ENCODE measurements around the gene NFATC1.

Gene NFATC1

DNA sequence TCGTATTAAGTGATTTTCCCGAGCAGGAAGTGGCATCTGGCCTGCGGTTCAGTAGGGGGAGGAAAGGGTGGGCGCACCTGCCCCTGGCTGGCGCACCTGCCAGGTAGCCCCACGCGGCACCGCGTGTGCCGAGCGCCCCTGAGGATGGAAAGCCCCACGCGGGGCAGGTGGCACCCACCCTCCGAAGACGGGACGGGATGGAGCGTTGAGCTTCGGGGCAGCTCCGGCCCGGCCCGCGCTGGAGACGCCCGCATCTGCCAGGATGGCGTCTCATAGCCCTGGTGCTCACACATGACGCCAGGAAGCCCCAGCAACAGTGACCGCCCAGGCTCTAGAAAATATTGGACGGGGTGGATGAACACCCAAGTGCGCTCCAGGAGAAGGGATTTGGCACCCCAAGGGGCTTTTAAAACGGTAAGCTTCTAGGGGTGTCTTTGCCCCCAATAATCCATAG lies 2.5 kb upstream of the NFATC1 start:
- DNase-seq: no peak

DNA sequence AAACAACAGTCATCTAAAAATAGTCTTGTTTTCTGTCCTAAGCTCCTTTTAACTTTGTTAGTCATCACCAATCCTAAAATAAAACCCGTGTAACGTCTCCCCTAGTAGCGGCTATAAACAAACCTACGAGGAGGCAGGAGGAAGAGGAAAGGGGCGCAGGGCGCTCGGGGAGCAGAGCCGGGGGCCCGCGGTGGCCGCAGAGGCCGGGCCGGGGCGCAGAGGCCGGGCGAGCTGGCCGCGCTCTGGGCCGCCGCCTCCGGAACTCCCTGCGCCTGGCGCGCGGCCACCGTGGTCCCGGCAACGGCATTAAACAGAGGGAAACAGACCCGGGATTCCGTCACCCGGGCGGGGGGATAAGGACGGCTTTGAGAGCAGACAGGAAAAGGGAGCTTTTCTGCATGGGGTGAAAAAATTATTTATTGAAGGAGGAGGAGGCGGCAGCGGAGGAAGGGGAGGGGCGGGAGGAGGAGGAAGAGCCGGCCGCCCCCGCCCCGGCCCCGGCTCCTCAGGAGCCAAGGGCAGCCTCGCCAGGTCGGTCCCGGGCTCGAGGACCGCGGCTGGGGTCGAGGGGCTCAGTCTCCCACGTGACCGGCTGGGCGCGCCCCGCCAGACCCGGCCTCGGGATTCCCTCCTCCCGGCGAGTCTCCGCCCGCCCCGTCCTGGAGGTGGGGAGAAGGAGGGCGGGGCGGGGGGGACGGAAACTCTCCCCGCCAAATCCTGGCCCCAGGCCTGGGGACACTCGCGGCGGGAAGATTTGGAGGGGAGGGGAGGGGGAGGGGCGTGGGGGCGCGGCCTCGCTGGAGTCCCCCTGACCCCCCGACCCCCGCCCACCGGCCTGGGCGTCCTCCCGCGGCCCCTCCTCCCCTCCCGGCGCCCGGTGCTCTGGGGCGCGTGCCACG lies 1.8 kb upstream of the NFATC1 start:
- DNase-seq: peak; percentile 24

DNA sequence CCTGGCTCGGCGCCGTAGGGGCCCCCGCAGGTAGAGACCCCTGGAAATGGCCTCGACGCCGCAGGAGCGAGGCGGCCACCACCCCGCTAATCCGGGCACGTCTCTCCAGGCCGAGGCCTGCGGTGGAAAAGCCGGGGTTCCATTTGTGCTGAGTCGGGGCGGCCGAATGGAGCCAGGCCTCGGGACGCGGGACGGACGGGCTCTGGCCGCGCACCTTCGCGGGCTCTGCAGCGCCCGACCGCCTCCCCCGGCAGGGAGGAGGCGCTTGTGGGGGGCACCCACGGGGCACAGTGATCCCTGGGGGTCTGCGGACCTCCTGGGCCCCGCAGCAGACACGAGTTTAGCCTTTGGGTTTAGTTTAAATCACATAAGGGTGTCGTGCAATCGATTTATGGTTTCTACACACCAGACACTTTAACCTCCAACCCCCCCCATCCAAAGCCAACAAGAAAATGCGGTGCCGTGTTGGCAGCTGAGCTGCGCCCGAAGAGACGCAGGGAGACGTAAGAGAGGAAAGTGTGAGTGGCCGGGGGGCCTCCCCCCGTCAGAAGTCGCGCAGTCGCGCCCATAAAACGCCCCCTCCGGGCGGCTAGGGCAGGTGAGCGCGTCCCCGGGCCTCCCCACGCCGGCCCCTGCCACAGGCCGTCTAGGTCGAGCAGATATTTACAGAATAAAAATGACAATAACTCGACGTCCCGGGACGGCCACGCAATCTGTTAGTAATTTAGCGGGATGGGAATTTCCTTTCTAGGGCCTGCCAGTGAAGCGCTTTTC lies 1.0 kb upstream of the NFATC1 start:
- DNase-seq: peak; percentile 21

DNA sequence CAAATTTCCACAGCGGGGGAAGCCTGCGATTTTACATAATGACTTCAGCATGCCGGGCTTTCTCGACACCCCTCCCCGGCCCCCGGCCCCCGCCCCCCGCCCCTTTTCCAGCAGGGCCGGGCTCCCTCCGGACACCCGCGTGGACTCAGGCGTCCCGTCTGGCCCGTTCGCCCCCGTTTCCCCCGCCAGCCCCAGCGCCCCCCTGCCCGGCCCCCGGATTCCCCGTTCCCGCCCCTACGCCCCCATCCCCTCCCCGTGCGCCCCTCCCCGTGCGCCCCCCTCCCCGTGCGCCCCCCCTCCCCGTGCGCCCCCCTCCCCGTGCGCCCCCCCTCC lies 456 bp upstream of the NFATC1 start:
- DNase-seq: no peak

DNA sequence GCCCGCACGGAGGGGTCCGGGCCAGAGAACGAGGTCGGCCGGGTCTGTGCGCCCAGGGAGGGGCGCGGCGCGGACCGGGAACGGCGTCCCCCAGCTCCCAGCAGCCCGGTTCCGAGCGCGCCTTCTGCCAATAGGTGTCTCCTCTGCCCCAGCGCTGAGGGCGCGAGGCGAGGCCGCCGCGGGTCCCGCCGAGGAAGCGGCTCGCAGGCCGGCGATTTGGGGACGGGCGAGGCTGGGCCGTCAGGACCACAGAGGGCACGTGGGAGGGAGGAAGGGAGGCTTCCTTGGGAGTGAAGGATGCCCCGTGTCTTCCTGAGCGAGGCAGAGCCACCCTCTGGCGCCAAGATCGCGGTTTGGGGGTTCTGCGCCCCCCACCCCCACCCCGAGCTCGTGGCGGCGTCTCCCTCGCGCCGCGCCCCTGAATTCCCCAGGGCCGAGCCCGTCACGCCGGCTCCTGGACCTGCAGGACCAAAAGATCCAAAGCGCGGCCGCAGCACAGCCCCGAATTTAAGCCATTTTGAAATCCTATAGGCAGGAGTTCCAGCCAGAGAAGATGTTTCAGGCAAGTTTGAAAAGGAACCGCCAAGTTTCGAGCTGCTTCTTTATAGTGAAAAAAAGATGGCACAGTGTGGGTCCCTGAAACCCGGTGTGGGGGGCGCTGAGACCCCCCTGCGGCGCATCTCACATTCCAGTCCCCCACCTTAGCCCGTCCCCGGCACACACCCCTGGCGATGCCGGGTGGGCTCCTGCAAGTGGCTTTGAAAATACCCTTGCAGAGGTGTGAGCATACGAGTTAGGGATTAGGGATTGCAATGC lies 909 bp downstream of the NFATC1 start:
- no peak for DNase-seq

DNA sequence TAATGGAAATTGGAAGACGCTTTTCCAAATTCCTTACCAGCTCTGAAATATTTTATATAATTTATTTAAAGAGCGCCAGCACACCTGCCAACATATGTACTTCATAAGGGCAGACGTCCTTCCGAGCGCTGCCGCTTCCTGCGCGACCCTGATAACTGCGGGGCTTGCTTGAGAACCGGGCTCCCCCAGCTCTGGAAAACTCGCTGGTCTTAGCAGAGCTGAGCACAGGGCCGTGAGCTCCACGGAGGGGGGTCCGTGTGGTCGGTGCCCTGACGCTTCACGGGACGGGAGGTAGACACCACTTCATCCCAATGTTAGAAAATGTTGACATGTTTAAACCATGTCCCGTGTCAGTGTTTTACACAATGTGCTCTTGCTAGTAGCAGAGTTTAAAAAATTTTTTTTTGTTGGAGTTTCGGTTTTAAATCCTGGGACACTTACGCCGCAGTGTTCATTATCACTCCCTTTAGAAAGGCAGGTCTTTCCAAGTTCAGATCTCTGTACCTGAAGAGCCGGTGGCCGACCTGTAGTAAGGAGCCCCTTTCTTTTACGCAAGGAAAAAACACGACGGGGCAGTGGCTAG lies 1.6 kb downstream of the NFATC1 start:
- no peak for DNase-seq

DNA sequence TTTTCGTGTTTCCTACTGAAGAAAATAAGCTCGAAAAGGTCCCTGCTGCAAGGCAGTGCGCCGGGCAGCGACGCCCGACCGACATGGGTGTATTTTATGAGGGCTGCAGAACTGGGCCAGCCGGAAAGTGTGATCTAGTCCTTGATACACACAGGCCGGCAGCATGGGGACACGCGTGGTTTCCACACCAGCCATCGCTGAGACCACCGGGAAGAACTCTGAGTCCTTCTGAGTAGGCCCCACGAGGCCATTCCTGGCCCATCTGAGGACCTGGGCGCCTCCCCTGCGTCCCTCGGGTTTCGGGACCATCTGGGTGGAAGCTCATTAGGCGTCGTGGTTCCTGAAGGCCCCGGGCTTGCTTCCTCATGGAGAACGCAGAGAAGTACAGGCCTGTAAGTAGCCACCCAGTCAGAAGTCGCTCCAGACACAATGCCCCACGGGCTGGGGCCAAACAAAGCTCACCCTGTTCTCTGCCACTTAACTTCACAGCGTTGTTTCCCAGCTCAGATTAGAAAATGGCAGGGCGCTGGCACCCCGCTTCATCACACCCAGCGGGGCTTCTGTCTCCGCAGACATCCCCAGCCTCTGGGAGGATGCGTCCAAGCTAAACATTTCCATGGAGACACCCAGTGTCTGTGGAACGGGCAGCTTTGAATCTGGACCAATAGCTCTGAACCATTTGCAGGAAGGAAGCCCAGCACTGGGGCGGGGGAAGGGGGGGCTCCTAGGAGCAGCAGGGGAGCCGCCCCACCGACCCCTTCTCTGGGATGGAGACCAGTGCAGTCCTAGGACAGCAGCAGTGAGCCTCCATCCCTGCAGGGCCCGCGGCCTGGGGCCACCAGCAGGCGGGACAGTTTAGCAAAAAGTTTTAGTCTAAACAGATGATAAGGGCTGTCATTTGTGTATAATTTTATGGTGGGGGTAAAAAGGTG lies 2.4 kb downstream of the NFATC1 start:
- DNase-seq: no peak

DNA sequence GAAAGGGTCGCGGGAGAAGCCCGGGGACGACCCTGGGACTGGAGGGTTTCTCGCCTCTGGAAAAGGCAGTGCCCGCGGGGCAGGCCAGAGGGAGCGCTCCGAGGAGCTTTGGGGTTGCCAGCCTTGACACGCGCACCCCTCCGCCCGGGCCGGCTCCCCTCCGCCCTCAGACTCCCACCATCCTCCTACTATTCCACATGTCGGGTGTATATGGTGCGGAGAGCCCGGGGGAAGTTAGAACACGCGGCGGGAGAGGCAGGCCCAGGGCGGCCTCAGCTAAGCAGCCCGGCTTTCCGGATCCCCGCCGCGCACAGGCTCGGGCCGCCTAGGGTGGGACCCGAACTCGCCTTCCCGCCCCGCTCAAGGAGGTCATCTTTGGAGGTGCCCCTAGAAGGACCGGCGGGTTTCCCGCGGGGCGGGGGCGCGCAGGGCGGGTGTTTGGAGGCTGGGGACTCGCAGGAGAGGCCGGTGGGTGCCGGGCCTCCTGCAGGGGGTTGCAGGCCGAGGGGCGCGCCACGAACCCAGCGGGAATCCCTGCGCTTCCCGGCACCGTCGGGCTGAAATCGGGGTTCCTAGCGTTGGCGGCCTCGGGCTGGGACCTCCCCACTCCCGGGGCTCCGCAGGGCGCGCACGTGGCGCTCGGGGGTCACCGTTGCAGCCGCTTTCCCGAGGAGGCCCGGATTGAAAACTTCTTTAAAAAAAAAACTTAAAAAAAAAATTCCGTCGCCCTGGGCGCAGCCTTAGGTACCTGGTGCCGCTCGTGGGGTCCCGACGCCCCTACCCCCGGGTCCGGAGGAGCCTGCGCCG lies 3.7 kb downstream of the NFATC1 start:
- DNase-seq: no peak

DNA sequence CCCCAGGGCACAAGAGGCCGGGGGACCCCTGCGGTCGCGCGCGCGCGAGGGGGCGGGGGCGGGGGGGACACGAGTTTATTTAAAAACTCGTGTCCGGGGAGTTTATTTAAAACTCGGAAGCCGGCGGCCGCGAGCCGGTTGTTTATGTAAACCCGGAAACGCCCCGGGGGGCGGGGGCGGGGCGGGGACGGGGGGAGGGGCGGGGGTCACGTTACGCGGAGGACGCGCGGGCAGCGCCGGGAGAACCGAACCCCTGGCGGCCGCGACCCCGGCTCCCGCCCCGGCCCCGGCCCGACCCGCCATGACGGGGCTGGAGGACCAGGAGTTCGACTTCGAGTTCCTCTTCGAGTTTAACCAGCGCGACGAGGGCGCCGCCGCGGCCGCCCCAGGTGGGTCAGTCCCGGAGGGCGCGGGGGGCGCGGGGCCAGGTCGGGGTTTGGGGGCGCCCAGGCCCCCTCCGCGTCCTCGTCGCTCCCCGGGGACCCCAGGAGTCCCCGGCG lies 4.4 kb downstream of the NFATC1 start:
- peak; percentile 58 for DNase-seq

DNA sequence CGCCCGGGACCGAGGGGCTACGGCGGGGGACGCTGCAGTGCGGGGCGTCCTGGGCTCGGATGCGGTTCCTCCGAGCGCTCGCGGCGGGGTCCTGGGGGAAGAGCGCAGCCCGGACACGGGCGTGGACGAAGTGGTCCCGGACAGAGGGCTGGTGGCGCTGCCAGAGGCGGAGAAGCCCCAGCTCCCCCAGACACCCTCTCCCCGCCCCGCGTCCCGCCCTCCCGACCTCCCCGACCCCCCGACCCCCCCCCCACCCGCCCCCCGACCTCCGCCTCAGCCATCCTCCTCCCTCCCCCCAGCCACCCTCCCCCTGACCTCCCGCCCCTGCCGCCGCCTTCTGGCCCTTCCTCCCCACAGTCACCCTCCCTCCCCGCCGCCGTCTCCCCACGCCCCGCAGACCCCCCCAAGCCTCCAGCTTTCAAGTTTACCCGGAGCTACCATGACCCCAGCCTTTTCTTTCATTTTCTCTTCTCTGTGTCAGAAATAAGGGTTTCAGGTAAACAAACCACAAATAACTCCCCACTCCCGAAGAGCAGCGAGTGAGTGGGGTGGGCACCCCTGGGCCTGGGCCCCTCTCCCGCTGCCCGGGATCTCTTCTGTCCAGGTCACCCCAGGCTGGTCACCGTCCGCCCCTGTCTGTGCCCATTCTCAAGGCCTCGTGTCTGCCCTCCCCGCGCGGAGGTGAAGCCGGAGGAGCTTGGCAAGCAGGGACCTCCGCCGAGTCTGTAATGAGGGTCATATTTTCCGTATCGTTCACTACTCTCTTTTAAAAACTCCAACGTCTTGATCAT lies 5.1 kb downstream of the NFATC1 start:
- peak; percentile 38 for DNase-seq

DNA sequence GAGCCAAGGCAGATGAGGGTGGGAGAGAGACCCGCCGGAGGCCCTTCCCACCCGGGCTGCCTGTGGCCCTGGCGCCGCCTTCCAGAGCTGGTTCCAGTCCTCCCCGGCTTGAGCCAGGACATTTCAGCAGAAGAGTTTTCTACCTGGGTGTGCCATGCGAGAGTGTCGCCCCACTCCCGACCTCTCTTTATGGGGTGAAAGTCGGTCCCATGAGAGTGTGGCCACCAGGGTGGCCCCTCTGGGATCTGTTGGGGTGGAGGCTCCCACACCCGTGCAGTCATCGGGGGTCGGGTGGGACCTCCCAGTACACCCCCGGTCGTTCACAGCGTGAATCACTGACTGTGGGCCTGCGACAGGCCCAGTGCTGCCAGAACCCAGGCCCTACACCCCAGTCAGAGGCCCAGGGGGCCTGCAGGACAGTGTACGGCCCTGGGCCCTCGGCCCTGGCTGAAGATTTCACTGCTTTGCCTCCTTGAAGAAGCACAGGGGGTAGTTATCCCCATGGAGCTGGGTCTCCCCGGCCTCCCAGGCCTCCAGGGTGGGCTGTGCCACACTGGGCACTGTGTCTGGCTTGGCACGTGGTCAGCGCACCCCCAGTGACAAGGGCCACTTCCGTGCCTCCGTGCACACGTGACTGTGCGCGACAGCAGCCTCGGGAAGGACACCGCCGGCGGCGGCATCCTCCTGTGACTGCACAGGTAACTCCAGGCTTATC lies 5.9 kb downstream of the NFATC1 start:
- no peak for DNase-seq

DNA sequence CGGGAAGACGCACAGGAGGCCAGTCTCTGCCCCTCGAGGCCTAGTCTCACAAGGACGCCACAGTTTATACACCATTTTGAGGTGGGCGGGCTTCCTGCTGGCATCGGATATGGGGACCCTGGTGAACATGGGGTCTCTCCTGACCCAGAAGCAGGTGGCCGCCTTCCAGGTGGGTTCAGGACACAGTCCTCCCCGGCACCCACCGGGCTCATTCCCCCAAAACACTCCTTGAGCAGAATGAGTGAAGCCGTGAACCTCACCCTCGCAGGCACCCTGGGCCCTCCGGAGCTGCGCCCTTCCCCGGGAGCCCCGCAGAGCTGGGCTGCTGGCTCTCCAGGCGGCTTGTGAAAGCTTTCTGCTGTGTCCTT lies 6.5 kb downstream of the NFATC1 start:
- no peak for DNase-seq

DNA sequence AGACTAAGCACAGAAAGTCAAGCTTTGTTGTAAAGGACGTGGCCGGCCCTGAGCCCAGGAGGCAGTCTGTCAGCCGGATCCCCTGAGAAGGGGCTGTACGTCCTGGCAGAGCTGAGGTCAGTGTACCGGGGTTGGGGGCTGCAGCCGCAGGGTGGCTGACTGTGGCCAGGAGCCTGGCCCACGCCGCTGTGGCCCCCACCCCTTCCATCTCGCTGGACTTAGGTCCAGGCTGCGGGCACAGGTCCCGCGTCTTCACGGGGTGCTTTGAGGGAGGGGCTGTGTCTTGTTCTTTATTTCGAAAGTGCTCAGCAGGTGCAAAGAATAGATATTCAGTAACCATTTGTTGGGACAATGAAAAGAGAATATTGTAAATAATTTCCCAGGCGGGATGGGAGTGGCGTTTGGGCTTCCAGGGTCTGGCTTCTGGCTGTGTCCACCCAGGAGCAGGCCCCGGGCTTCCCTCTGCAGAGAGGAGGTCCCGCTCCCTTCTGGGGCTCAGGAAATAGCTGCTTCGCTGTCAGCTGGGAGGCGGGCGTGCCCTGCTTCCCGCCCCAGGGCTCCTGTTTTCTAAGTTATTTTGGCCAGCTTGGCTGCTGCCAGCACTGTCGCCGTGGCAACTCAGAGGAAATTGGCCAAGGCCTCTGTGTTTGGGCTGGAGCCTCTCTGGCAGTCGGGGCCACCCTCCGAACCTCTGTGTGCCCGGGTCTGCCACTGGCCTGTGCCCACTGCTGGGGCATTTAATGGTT lies 7.4 kb downstream of the NFATC1 start:
- no peak for DNase-seq

DNA sequence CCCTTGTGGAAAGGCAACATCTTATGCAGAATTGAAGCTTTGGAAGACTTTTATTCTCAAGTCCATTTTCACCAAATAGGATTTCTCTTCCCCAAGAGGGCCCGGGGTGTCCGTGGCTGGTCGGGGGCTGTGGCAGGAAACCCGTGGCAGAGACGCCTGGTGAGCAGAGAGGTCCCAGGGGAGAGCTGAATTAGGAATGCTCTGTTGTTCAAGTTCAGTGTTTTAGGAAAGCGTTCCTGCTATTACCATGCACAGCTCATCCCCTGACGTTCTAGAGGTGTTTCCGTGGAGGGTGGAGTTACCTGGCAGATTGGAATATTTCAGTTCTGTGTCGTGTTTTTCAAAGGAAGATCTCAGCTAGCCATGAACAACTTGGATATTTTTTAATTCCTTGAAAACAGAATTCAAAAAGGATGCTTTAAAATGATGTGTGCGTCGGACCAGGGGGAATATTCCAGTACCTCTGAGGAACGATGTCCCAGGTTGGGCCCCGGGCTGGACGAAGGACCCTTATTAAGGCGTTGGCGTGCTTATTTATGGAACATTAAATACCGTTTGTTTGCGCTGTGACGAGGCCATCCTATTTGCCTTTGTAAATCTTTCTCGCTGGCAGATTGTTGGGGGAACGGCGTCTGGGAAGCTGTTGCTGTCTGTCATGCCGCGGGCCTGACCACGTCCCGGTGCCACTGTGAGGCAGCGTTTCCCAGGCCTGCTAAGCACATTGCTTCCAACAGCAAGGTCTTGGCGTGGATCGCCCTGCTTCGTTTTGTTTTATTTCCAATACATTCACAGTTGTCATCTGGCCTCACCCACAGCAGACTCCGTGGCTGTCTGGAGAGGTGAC lies 8.2 kb downstream of the NFATC1 start:
- no peak for DNase-seq

DNA sequence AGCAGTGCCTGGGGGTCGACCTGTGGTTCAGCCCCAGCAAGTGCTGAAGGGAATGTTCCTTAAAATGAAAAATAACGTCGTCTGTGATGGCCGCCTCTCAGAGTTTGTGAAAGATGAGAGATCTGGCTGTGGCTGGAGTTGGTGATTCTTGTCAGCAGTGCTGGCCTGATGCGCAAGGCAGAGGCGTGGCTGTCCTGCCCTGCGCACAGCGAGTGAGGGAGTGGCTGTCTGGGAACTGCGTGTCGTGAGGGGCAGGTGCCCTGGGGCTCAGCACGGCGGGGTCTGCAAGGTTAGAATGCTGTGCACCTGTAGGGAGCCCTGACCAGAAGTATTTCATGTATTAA lies 8.8 kb downstream of the NFATC1 start:
- no peak for DNase-seq

DNA sequence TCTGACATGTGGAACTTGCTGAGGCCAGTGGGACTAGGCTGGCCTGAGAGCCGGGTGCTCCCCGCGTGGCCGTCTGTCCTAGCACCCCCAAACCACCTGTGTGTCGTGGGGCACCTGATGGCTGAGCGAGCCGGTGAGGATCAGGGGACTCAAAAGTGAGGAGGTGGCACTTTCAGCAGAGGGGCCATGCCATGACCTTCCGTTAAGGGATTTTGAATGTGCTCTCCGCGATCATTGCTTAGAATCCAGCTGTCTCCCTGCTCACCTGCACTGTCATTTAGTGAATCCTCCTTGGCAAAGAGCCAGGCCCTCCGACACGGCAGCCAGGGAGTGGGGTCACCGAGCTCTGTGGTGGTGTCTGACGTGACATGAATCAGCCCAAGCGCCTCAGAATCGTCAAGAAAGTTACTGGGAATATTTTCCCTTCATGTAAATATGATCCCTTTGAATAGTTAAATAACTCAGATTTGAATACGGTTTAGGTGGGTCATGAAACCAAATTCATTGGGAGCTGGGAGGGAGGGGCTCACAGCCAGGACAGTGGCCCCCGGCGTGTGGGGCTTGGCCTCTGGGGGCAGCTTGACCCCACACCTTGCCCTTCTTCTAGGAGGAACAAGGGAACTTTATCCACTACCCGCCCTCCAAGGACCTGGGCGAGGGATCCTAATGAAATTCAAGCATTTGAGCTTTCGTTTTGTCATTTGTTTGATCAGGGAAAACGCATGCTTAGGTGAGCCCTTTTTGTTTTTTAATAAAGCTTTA lies 9.5 kb downstream of the NFATC1 start:
- DNase-seq: no peak

Measured in effector CD8-positive, alpha-beta T cell (primary cell).